Measurements from ENCODE around the gene CDK5.

CDK5 gene

DNA sequence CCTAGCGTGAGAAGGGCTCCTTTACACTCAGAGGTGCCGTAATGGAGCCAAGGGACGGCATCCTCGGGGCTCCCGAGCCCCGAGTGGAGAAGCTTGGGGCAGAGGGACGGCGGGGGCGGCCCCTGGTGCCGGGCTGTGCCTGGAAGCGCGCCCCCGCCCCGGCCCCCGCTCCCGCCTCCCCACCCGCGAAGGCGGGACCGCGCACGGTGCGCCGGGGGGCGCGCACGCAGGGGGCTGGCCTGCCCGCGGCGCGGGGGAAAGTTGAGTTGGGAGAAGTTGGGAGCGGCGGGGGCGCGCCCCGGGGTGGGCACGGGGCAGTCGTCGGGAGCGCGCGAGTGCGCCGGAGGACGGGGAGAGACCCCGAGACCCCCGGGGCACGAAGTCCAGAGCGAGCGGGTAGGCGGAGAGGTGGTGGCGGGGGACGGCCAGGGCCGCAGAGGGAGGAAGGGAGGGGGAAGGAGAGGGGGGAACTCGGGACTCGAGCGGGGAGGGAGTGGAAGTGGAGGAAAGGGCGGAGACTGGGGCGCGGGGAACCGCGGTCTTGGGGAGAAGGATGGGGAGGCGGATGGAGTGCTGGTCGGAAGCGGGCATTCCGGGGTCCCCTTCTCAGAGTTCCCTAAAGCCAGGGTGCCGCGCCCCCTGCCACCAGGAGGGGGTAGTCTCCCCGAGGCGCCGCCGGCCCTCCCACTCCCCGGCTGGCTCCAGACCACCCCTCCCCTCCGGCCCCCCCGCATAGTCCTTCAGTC lies 1.8 kb upstream of the CDK5 start, which contains the start of gene SLC4A2:
TSS of gene SLC4A2 (plus strand) at position 223 of the 746 bp plus-strand sequence. CDS start 2,399 bp downstream, outside the sequence.
- Histone ChIP-seq H3K9me3 (ENCODE audit: low read depth, low read length) (no peaks in the 10 kb centered on the region), H3K4me3 (peak within 1 kb of the TSS; percentile 94), H3K36me3 (ENCODE audit: insufficient read depth, low read length) (peaks cover 8% of the 10 kb centered on the region; the same call in 1 of the 2 replicates), H3K27ac (peak within 1 kb of the TSS; percentile 89), H3K9ac (ENCODE audit: insufficient read length) (peak within 1 kb of the TSS; percentile 73)
- peak; percentile 29; the same call in 1 of the 2 replicates for TF ChIP-seq POLR2AphosphoS5 (IDR thresholded peaks at IDR 0.05; ENCODE audit: borderline replicate concordance, low read depth, low read length)
- no peak for TF ChIP-seq EZH2 (IDR thresholded peaks at IDR 0.05)
- no peak for DNase-seq (ENCODE audit: low read depth, low spot score)

- no peaks in the 10 kb centered on the region for H3K9me3 ChIP-seq (ENCODE audit: low read depth, low read length)
- no peak for TF ChIP-seq FOXP2 (optimal IDR thresholded peaks at IDR 0.05; ENCODE audit: control extremely low read depth, extremely low read length, insufficient read depth)
- 0 out of 2 replicates have a peak, but pooled peaks have one; percentile 43 for TF ChIP-seq POLR2AphosphoS5 (IDR thresholded peaks at IDR 0.05; ENCODE audit: borderline replicate concordance, low read depth, low read length)
- no peak for DNase-seq (ENCODE audit: low read depth, low spot score)
- peak overlapping the region; percentile 73 for H3K9ac ChIP-seq (ENCODE audit: insufficient read length)
- peak overlapping the region; percentile 94 for H3K4me3 ChIP-seq
- H3K36me3 ChIP-seq (ENCODE audit: insufficient read depth, low read length) = peaks cover 5% of the 10 kb centered on the region; the same call in 1 of the 2 replicates
- H3K27ac ChIP-seq = peak overlapping the region; percentile 89
Measured at GRCh38 chr7:151058781-151059366, 1.2 kb upstream of the CDK5 start.

DNA sequence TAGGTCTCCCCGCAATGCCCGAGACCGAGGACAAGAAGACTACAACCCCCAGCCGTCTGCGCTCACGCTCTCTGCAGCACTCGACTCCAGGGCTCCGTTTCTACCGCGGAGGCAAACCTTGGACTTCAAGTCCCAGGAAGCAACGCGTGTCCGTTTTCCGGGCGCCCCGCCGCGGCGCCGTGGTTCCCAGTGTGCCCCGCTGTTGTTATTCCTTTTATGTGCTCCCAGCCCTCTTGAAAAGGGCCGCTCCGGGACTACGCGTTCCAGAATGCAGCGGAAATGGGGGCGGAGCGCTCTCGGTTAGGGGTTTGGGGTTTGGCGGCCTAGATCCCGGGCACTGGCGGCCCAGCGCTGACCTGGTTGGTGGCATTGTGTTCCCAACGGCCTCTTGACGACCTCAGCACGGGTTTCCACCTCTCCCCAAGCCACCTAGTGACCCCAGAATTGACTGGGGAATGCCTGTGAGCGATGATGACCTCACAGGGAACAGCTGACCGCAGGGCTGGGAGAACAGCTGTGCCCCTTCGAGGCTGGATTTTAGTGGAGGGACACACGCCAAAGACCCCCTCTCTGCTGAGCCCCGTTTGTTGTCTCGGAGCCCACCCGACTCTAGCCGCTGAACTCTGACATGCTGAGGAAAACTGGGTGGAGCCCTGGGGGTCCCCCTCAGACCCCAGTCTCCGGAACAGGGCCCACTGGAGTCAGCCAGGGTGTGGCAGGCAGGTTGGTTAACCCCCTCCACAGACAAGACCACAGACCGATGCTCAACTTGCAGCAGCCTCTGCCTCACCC lies 488 bp upstream of the CDK5 start:
- peak overlapping the region; percentile 73 for H3K9ac ChIP-seq (ENCODE audit: insufficient read length)
- peaks cover 5% of the 10 kb centered on the region; the same call in 1 of the 2 replicates for H3K36me3 ChIP-seq (ENCODE audit: insufficient read depth, low read length)
- H3K4me3 ChIP-seq = peak overlapping the region; percentile 94
- H3K27ac ChIP-seq = peak overlapping the region; percentile 89
- H3K9me3 ChIP-seq (ENCODE audit: low read depth, low read length) = no peaks in the 10 kb centered on the region
- DNase-seq (ENCODE audit: low read depth, low spot score) = peak; percentile 98
- peak; percentile 54 for TF ChIP-seq POLR2AphosphoS5 (IDR thresholded peaks at IDR 0.05; ENCODE audit: borderline replicate concordance, low read depth, low read length)
- TF ChIP-seq EZH2 (IDR thresholded peaks at IDR 0.05) = no peak
- TF ChIP-seq FOXP2 (optimal IDR thresholded peaks at IDR 0.05; ENCODE audit: control extremely low read depth, extremely low read length, insufficient read depth) = peak; percentile 83

- H3K27ac ChIP-seq = no peak overlapping the region
Measured at GRCh38 chr7:151056666-151057505, 811 bp downstream of the CDK5 start.

GRCh38 chr7:151056283-151056665 lies 1.4 kb downstream of the CDK5 start:
- DNase-seq (ENCODE audit: low read depth, low spot score) = no peak
- Histone ChIP-seq H3K4me3 (no peak overlapping the region), H3K36me3 (ENCODE audit: insufficient read depth, low read length) (no peaks in the 10 kb centered on the region), H3K27ac (no peak overlapping the region), H3K9me3 (ENCODE audit: low read depth, low read length) (no peaks in the 10 kb centered on the region), H3K9ac (ENCODE audit: insufficient read length) (no peak overlapping the region)
- TF ChIP-seq POLR2AphosphoS5 (IDR thresholded peaks at IDR 0.05; ENCODE audit: borderline replicate concordance, low read depth, low read length) (no peak), FOXP2 (optimal IDR thresholded peaks at IDR 0.05; ENCODE audit: control extremely low read depth, extremely low read length, insufficient read depth) (no peak), EZH2 (IDR thresholded peaks at IDR 0.05) (no peak)

More at GRCh38 chr7:151056666-151057505, 811 bp downstream of the CDK5 start:
- H3K36me3 ChIP-seq (ENCODE audit: insufficient read depth, low read length) = no peaks in the 10 kb centered on the region; the same call in 1 of the 2 replicates
- no peak for TF ChIP-seq POLR2AphosphoS5 (IDR thresholded peaks at IDR 0.05; ENCODE audit: borderline replicate concordance, low read depth, low read length)
- TF ChIP-seq FOXP2 (optimal IDR thresholded peaks at IDR 0.05; ENCODE audit: control extremely low read depth, extremely low read length, insufficient read depth) = no peak
- no peak for TF ChIP-seq EZH2 (IDR thresholded peaks at IDR 0.05)
- no peak for DNase-seq (ENCODE audit: low read depth, low spot score)
- peak overlapping the region; percentile 59 for H3K9ac ChIP-seq (ENCODE audit: insufficient read length)
- peak overlapping the region; percentile 88 for H3K4me3 ChIP-seq
- H3K9me3 ChIP-seq (ENCODE audit: low read depth, low read length) = no peaks in the 10 kb centered on the region

- Histone ChIP-seq H3K9ac (ENCODE audit: insufficient read length) (no peak overlapping the region), H3K27ac (no peak overlapping the region), H3K9me3 (ENCODE audit: low read depth, low read length) (no peaks in the 10 kb centered on the region), H3K4me3 (no peak overlapping the region), H3K36me3 (ENCODE audit: insufficient read depth, low read length) (no peaks in the 10 kb centered on the region)
- TF ChIP-seq EZH2 (IDR thresholded peaks at IDR 0.05) (no peak), POLR2AphosphoS5 (IDR thresholded peaks at IDR 0.05; ENCODE audit: borderline replicate concordance, low read depth, low read length) (no peak), FOXP2 (optimal IDR thresholded peaks at IDR 0.05; ENCODE audit: control extremely low read depth, extremely low read length, insufficient read depth) (no peak)
- DNase-seq (ENCODE audit: low read depth, low spot score) = no peak
Measured at GRCh38 chr7:151053751-151054150, 3.9 kb downstream of the CDK5 start.

DNA sequence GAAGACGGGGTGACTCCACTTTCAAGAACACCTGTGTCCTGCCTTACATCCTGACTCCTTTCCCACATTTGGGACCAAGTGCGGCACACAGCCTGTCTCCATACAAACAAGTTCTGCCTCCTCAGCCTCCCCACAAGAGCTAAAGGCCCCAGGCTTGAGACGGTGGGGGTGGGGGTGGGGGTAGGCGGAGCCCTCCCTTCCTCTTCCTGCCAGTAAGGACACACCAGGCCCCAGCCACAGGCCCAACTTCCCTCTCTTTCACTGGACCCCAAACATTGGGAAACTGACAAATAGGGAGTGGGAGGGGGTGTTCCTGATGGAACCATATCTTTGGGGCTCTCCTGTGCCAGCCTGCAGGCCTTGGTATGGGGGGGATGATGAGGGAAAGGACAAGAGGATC lies 4.6 kb downstream of the CDK5 start:
- H3K36me3 ChIP-seq (ENCODE audit: insufficient read depth, low read length) = no peaks in the 10 kb centered on the region
- H3K9me3 ChIP-seq (ENCODE audit: low read depth, low read length) = no peaks in the 10 kb centered on the region
- DNase-seq (ENCODE audit: low read depth, low spot score) = no peak
- no peak overlapping the region for H3K4me3 ChIP-seq
- no peak overlapping the region for H3K27ac ChIP-seq
- TF ChIP-seq EZH2 (IDR thresholded peaks at IDR 0.05) = no peak
- no peak for TF ChIP-seq POLR2AphosphoS5 (IDR thresholded peaks at IDR 0.05; ENCODE audit: borderline replicate concordance, low read depth, low read length)
- no peak for TF ChIP-seq FOXP2 (optimal IDR thresholded peaks at IDR 0.05; ENCODE audit: control extremely low read depth, extremely low read length, insufficient read depth)
- no peak overlapping the region for H3K9ac ChIP-seq (ENCODE audit: insufficient read length)

Data from SK-N-MC (cell line).